HepG2 (cell line): Measurements from ENCODE around the gene UBE2E1.

ENCODE experiments used
- MAX ChIP-seq: IDR thresholded peaks from 2 replicates; pipeline ENCODE4 v1.6.1; 2012; ENCODE audit warnings: inconsistent platforms
- MZF1 ChIP-seq: sonication (generic); formaldehyde crosslinking; IDR thresholded peaks from 2 replicates; pipeline ENCODE4 v1.8.1; 2023; ENCODE audit warnings: mild to moderate bottlenecking, missing genetic modification reagents, borderline replicate concordance
- NFE2 ChIP-seq: sonication (generic); formaldehyde crosslinking; IDR thresholded peaks from 2 replicates; pipeline ENCODE4 v1.4.0; 2020; ENCODE audit warnings: missing genetic modification reagents
- NFYC ChIP-seq: IDR thresholded peaks from 2 replicates; pipeline ENCODE4 v1.6.1; 2016; ENCODE audit warnings: missing genetic modification reagents, missing compliant biosample characterization
- SUZ12 ChIP-seq: fragments of 150-350 bp; IDR thresholded peaks from 2 replicates; pipeline ENCODE4 v1.6.1; 2014; ENCODE audit warnings: low read depth, low read length
- TAF1 ChIP-seq: sonication (generic); formaldehyde crosslinking; IDR thresholded peaks from 2 replicates; pipeline ENCODE4 v1.4.0; 2020; ENCODE audit warnings: missing genetic modification reagents

GRCh38 chr3:23805210-23805632 is 534 bp upstream of the UBE2E1 start:
- TF ChIP-seq MZF1 (CRISPR knock-in tag) (no peak), TAF1 (CRISPR knock-in tag) (no peak), MAX (no peak), SUZ12 (no peak), NFE2 (CRISPR knock-in tag) (no peak), NFYC (no peak)
